Measurements from ENCODE around the gene HTRA3. TPM values are rescaled to one million over a fixed set of nuclear protein-coding genes. Genes with fewer than 3 reads are reported as not detected.

Gene HTRA3
- polyA plus RNA-seq, 1 experiment = 16.3 TPM

DNA sequence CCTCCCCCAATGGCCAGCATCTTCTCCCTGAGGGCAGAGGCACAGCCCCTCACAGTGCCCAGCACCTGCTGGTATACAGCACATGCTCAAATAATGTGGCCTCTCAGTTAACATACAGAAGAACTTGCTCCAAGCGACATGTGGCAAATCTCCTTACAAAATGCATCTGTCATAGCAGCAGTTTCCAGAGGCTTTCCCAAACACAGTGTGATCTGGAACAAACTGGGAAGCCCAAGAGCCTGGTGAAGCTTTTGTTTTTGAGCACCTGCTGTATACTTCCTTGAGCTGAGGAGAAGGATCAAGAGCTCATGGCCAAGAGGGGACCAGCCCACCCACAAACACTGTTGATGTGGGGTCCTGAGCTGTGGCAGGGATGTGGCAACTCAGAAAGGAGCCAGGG is 34.8 kb upstream of the HTRA3 start:
- no peak overlapping the region for H3K4me3 ChIP-seq (ENCODE audit: low read depth, low read length)
- no peaks in the 10 kb centered on the region; the same call in 1 of the 2 replicates for H3K9me3 ChIP-seq (ENCODE audit: control insufficient read depth, insufficient read depth, low read length)
- POLR2A ChIA-PET = no interaction called here
- TF ChIP-seq, protein P1, sequence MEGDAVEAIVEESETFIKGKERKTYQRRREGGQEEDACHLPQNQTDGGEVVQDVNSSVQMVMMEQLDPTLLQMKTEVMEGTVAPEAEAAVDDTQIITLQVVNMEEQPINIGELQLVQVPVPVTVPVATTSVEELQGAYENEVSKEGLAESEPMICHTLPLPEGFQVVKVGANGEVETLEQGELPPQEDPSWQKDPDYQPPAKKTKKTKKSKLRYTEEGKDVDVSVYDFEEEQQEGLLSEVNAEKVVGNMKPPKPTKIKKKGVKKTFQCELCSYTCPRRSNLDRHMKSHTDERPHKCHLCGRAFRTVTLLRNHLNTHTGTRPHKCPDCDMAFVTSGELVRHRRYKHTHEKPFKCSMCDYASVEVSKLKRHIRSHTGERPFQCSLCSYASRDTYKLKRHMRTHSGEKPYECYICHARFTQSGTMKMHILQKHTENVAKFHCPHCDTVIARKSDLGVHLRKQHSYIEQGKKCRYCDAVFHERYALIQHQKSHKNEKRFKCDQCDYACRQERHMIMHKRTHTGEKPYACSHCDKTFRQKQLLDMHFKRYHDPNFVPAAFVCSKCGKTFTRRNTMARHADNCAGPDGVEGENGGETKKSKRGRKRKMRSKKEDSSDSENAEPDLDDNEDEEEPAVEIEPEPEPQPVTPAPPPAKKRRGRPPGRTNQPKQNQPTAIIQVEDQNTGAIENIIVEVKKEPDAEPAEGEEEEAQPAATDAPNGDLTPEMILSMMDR (IDR thresholded peaks at IDR 0.05; ENCODE audit: low read depth, low read length) = no peak
- no peaks in the 10 kb centered on the region for H3K27me3 ChIP-seq (ENCODE audit: control insufficient read depth, insufficient read depth, low read length)
- CTCF ChIA-PET = no interaction called here
- H3K27ac ChIP-seq (ENCODE audit: low read depth, low read length) = no peak overlapping the region
- no peak for DNase-seq (ENCODE audit: low read depth, low spot score)

DNA sequence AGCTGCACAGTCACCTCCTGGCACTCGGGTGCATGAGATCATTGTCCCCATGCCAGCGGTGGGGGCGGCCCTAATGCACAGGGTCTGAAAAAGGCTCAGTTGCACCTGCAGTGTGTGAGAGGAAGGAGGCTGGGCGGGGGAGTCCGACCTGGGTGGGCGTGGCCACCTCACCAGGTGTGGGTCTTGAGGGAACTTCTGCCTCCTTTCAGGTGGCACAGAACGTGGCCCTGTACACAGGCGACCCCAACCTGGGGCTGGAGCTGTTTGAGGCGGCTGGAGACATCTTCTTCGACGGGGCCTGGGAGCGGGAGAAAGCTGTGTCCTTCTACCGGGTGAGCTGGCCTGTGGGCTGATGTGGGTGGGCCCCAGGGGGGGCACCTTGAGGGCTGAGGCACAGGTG is 34.3 kb upstream of the HTRA3 start:
- no peaks in the 10 kb centered on the region; the same call in 1 of the 2 replicates for H3K9me3 ChIP-seq (ENCODE audit: control insufficient read depth, insufficient read depth, low read length)
- H3K27ac ChIP-seq (ENCODE audit: low read depth, low read length) = no peak overlapping the region
- DNase-seq (ENCODE audit: low read depth, low spot score) = no peak
- TF ChIP-seq, protein P1 (IDR thresholded peaks at IDR 0.05; ENCODE audit: low read depth, low read length) = no peak
- H3K4me3 ChIP-seq (ENCODE audit: low read depth, low read length) = no peak overlapping the region
- POLR2A ChIA-PET = no interaction called here
- H3K27me3 ChIP-seq (ENCODE audit: control insufficient read depth, insufficient read depth, low read length) = no peaks in the 10 kb centered on the region
- CTCF ChIA-PET = interaction anchor here (3.9 kb wide), 1 partner anchor 59 kb away, joined by 29 read pairs; no protein-coding TSS in a partner anchor

DNA sequence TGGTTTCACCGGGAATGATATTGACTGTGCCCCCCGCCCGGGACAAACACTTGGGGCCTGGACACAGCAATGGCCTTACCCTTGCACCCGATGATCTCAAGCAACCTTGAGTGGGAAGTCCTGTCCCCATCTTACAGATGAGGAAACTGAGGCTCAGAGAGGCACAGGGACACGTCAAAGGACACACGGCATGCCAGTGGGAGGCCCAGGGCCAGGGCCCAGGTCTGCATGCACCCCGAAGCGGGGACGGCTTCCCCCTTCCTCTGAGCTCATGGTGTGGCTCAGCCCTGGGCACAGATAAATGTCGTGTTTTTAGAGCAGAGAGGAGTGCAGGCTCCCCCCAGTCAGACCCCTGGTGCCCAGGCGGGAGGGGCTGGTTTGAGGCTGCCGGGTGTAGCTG is 33.9 kb upstream of the HTRA3 start:
- Histone ChIP-seq H3K27me3 (ENCODE audit: control insufficient read depth, insufficient read depth, low read length) (no peaks in the 10 kb centered on the region), H3K9me3 (ENCODE audit: control insufficient read depth, insufficient read depth, low read length) (no peaks in the 10 kb centered on the region; the same call in 1 of the 2 replicates), H3K4me3 (ENCODE audit: low read depth, low read length) (no peak overlapping the region), H3K27ac (ENCODE audit: low read depth, low read length) (no peak overlapping the region)
- no peak for DNase-seq (ENCODE audit: low read depth, low spot score)
- POLR2A ChIA-PET = no interaction called here
- TF ChIP-seq, protein P1 (IDR thresholded peaks at IDR 0.05; ENCODE audit: low read depth, low read length) = no peak
- CTCF ChIA-PET = interaction anchor here (3.9 kb wide), 1 partner anchor 59 kb away, joined by 29 read pairs; no protein-coding TSS in a partner anchor

DNA sequence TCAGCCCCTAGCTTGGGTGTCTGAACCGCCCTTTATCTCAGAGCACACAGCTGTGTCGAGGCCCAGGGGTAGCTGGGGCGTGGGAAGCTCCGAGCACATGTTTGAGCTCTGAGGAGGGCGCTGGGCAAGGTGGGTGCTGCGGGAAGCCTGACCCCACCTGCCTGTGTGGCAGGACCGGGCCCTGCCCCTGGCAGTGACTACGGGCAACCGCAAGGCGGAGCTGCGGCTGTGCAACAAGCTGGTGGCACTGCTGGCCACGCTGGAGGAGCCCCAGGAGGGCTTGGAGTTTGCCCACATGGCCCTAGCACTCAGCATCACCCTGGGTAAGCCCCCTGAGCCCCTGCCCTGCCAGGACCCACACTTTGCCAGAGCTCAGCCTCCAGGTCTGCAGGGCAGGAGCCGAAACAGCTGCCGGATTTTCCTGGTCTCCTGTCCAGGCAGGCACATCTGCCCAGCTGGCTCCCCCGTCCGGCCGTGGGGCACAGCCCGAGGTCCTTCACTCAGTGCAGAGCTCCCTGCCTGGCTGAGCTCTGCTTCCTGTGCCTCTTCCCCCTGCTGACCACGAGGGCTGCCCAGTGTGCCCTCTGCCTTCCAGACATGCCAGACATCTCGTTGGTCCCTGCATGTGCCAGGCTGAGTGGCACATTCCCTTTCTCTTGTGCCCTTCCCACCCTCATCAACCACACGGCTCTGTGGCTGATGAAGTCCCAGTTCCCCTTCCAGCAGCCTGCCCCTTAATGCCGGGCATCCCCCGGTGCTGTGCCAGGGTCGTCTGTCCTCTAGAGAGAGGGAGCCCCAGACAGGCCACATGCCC is 33.2 kb upstream of the HTRA3 start:
- no peak overlapping the region for H3K4me3 ChIP-seq (ENCODE audit: low read depth, low read length)
- H3K27ac ChIP-seq (ENCODE audit: low read depth, low read length) = no peak overlapping the region
- CTCF ChIA-PET = interaction anchor here (3.9 kb wide), 1 partner anchor 60 kb away, joined by 29 read pairs; no protein-coding TSS in a partner anchor
- no peaks in the 10 kb centered on the region; the same call in 1 of the 2 replicates for H3K9me3 ChIP-seq (ENCODE audit: control insufficient read depth, insufficient read depth, low read length)
- TF ChIP-seq, protein P1 (IDR thresholded peaks at IDR 0.05; ENCODE audit: low read depth, low read length) = no peak
- POLR2A ChIA-PET = no interaction called here
- no peaks in the 10 kb centered on the region for H3K27me3 ChIP-seq (ENCODE audit: control insufficient read depth, insufficient read depth, low read length)
- no peak for DNase-seq (ENCODE audit: low read depth, low spot score)

DNA sequence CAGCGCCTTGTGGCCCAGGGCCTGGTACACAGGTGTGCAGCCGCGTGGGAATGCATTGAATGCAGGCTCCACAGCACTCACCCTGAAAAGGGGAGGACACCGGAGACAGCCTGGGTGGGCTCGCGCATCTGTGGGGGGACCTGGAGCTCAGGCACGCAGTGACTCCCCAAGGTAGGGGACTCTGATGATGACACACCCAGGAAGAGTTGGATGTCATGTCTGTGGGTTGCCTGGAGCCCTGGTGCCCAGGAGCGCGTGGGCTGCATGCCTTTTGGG is 32.7 kb upstream of the HTRA3 start:
- H3K9me3 ChIP-seq (ENCODE audit: control insufficient read depth, insufficient read depth, low read length) = no peaks in the 10 kb centered on the region; the same call in 1 of the 2 replicates
- POLR2A ChIA-PET = no interaction called here
- no peaks in the 10 kb centered on the region for H3K27me3 ChIP-seq (ENCODE audit: control insufficient read depth, insufficient read depth, low read length)

More for the DNA sequence above, 32.7 kb upstream of the HTRA3 start:
- Histone ChIP-seq H3K4me3 (ENCODE audit: low read depth, low read length) (no peak overlapping the region), H3K27ac (ENCODE audit: low read depth, low read length) (no peak overlapping the region)
- TF ChIP-seq, protein P1 (IDR thresholded peaks at IDR 0.05; ENCODE audit: low read depth, low read length) = no peak
- no peak for DNase-seq (ENCODE audit: low read depth, low spot score)
- CTCF ChIA-PET = interaction anchor here (1.9 to 3.9 kb wide), 2 partner anchors 60 to 166 kb away, joined by 7 to 29 read pairs; no protein-coding TSS in a partner anchor
